T-helper 9 cell (primary cell): ENCODE measurements around the gene GMEB1.
A peak's percentile ranks its signal among the peaks of the same experiment; 100 is the strongest.
"Not testable (repeated sequence)": the region's sequence is repeated elsewhere in the genome, so short reads cannot be mapped to it uniquely, and the experiment has no call there.

Experiments
- DNase-seq: peaks from one replicate; pipeline ENCODE4 v3.0.0-alpha.2; 2020
- total RNA-seq, 2 donors: gene quantifications; one replicate each; lab custom pipeline; 2026; lab: John Stamatoyannopoulos, UW

The GMEB1 gene, protein sequence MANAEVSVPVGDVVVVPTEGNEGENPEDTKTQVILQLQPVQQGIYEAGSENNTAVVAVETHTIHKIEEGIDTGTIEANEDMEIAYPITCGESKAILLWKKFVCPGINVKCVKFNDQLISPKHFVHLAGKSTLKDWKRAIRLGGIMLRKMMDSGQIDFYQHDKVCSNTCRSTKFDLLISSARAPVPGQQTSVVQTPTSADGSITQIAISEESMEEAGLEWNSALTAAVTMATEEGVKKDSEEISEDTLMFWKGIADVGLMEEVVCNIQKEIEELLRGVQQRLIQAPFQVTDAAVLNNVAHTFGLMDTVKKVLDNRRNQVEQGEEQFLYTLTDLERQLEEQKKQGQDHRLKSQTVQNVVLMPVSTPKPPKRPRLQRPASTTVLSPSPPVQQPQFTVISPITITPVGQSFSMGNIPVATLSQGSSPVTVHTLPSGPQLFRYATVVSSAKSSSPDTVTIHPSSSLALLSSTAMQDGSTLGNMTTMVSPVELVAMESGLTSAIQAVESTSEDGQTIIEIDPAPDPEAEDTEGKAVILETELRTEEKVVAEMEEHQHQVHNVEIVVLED
- 22.7 to 48.8 reads per million in 2 donors for total RNA-seq

DNA sequence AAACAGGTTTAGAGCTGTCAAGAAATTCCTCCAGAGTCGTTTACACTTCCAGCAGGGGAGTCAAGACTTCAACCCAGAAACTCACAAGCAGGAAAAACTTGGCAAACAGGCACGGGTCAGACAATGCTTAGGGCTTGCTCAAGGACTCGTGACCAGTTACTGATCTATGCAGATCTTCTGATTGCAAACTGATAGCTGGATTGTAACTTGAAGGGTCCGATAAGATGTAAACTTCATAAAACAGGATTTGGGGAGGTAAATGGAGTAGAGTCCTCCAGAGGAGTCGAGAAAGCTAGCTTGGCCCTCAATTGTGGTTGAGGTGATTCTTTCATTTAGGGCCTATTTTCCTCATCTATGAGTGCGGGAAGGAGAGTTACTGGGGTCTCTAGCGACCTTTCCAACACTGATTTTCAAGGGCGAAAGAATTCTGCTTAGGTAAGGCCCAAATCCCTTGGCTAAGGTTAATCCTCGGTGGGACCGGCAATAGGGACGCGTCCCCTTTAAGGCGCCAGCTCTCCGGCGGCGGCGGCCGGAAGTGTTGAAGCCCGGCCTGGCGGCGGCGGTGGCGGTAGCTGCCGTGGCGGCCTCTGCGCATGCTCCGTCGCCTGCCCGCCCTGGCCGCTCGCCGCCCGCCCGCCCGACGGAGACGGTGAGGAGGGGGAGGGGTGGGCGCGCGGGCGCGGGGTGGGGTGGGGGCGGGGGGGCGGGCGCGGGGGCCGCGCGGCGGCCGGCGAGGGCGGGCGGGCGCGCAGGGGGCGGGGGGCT is at the start of gene GMEB1:
GMEB1 (plus strand) TSS at position 594 of the 765 bp plus-strand sequence. CDS start 14,829 bp downstream, outside the sequence.
- peak; percentile 80 for DNase-seq

DNA sequence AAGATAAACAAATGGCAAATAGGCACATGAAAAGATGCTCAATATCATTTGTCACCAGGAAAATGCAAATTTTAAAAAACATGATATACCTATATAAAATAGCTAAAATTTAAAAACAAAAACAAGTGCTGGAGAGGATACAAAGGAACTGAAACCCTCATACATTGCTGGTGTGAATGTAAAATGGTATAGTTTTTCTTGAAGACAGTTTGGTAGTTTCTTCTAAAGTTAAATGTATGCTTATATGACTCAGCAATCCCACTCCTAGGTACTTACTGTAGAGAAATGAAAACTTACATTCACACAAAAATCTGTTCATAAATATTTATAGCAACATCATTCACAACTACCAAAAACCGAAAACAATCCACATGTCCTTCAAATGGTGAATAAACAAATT is 36.9 kb upstream of the GMEB1 start:
- DNase-seq: no peak

DNA sequence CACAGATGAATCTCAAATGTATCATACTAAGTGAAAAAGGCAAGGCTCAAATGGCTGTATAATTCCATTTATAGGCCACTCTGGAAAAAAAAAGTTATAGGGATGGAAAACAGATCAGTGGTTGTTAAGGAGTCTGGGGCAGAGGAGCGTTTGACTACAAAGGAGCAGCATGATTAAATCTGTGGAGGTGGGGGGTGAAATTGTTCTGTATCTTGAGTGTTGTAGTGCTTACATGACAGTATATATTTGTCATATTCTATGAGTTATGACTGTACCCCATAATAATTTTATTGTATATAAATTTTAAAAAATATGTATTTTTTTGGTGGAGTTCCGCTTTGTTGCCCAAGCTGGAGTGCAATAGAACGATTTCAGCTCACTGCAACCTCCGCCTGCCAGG is 36.0 kb upstream of the GMEB1 start:
- no peak for DNase-seq

DNA sequence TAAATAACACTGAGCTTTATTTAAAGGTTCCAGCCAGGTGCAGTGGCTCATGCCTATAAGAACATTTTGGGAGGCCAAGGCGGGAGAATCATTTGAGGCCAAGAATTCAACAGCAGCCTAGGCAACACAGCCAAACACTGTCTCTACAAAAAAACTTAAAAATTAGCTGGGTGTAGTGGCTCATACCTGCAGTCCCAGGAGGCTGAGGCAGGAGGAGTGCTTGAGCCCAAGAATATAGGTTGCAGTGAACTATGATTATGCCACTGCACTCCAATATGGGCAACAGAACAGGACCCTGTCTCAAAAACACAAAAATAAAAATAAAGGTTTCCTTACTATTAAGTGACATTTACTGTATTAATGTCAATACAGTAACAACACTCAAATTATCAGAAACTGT is 27.8 kb upstream of the GMEB1 start:
- peak; percentile 12 for DNase-seq

DNA sequence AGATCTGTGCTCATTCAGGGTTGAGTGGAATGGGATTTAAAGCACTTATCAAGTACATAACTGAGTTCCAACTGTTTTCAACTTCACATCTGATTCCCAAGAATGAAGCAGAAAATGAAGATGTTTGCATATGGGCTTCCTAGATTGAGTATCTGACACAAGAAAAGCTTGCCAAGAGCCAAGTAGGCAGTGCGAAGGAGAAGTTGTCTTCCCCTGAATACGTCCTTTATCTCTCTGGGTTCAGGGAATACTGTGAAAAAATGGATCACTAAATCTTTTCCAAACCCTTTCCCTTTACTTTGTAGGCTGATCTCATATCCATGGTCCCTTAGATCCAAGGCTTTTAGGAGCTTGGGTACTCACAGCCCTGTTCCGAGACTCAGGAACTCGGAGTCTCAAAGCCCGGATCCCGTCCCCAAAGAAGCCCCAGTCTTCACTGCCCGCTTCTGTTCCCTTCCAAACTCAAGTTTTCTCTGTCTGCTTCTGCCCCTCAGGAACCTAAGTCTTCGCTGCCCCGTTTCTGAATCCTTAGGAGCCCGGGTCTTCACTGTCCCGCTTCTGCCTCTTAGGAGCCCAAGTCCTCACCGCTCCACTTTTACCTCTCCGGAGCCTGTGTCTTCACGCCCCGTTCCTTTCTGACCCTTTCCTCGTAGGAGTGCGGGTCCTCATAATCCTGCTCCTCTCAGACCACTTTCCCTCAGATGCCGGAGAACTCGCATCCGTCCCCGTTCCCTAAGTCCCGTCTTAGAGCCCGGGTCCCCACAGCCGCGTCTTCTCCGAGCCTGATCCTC is 26.3 kb upstream of the GMEB1 start:
- DNase-seq: no peak

DNA sequence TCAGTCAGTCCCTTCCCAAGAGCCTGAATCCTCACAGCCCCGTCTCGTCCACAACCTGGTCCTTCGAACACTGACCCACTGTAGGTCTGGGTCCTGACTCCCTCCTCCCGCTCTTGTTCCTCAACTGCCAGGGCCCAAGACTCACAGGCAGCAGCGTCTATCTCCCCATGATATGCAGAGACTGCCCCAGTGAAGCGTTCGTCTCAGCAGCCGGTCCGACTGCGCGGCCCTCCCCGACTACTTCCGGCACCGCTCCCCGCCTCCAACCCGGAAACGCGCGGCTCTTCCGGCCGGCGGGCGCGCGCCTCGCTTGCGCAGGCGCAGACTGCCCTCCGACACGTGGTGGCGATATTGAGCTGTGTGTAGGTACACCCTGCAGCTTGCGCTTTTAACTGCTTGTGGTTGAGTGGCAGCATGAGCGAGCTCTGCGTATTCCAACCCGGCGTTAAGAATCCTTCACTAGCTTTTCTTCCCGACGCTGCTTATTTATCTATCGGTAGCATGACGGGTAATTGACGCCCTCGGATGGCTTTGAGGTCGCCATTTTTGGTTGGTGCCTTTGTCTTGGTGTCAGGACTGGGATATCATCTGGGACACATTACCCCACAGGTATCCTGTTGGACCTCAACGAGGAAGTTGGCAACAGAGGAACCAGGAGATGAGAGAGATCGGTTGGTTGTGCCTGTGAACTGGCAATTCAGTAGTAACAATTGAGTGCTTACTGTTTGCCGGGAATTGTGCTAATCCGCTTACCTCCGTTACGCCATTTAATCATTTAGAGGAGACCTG is 25.5 kb upstream of the GMEB1 start, which contains the start of gene TAF12:
TAF12 (minus strand) TSS at position 221 of the 789 bp plus-strand sequence. CDS start 20,986 bp downstream, outside the sequence.
- peak; percentile 89 for DNase-seq

DNA sequence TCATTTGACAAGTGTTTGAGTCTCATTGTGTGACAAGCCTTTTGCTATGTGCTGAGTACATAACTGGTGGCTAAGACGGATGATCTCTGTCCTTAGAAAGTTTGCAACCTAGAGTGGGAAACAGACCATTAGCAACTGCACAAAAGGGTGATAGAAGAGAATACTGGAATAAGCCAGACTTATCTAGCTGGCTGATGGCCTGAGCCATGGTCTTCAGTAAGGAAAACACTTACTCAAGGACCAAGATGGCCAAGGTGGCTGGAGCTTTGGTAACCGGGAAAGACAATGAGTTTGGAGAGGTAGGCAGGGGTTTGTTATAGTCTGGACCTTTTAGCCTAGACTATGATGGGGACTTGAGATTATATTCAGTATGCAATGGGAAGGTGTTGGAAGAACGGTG is 24.1 kb upstream of the GMEB1 start:
- DNase-seq: no peak

DNA sequence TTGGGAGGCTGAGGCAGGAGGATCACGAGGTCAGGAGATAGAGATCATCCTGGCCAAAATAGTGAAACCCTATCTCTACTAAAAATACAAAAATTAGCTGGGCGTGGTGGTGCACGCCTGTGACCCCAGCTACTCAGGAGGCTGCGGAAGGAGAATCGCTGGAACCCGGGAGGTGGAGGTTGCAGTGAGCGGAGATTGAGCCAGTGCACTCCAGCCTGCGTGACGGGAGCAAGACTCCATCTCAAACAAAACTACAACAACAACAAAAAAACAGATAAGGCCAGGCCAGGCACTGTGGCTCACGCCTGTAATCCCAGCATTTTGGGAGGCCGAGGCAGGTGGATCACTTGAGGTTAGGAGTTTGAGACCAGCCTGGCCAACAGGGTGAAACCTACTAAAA is 23.2 kb upstream of the GMEB1 start:
- DNase-seq: not testable (repeated sequence)

DNA sequence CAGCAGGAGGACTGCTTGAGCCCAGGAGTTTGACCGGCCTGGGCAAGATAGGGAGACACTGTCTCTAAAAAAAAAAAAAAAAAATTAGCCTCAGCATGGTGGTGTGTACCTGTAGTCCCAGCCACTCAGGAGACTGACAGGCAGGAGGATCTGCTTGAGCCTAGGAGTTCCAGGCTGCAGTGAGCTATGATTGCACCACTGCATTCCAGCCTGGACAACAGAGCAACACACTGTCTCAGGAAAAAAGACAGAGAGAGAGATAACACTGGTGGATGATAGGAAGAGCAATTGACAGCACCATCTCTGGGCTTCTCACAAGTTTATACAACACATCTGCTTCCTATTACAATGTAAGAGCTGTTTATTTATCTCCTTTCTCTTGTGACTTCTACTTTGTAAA is 22.5 kb upstream of the GMEB1 start:
- DNase-seq: no peak

DNA sequence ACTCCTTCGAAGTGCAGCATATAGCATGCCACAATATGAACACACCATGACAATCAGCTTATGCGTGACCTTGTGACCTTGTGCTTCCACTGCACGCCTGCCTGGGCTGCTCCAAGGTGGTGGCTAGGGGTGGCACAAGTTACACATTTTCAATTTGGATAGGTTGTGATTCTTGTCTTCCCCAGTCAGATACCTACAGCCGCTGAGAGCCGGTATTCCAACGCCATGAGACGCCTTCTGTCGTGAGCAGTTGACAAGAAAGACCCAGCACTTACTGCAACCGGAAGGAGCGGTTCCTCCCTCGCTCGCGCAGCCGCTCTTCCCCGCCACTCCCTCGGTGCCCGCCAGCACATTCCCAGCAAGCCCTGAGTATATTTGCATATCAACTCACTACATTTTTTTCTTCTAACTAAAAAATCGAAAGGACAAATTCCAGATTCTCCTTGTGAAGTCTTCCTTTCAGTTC is 20.5 kb upstream of the GMEB1 start:
- peak; percentile 77 for DNase-seq

DNA sequence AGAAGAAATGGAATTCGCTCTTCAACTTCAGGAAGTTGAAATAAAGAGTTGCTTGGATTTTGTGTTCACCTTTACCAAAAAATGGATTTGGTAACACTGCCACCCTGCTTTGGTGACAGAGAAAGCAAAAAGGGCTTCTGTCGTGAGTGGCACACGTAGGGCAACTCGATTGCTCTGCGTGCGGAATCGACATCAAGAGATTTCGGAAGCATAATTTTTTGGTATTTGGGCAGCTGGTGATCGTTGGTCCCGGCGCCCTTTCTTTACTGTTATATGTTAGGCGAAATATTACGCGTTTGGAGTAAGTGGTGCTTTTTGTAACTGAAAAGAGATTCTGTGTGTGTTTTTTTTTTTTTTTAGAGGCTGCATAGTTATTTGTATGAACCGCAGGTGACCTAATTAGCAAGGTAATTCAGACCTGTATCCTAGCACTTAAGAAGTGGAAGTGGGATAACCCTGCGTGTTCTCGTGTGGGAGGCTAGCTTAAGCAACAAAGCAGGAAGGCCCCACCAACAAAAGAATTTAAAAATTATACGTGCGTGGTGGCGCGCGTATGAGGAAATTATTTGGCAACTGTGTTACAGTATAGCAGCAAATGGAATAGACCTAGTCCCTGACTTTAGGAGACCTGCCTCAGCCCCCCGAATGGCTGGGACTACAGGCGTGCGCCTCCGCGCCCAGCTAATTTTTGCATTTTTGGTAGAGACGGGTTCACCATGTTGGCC is 19.9 kb upstream of the GMEB1 start, which contains the start of gene RNU11:
RNU11 (plus strand) TSS at position 127 of the 725 bp plus-strand sequence.
- peak; percentile 80 for DNase-seq

DNA sequence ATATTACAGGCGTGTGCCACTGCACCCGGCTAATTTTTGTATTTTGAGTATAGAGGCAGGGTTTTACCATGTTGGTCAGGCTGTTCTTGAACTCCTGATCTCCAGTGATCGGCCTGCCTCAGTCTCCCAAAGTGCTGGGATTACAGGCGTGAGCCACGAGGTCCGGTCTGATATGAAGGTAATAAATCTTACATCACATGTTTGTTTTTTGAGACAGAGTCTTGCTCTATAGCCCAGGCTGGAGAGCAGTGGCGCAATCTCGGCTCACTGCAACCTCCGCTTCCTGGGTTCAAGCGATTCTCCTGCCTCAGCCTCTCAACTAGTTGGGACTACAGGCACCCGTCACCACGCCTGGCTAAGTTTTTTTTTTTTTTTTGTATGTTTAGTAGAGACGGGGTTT is 15.5 kb upstream of the GMEB1 start:
- DNase-seq: not testable (repeated sequence)

DNA sequence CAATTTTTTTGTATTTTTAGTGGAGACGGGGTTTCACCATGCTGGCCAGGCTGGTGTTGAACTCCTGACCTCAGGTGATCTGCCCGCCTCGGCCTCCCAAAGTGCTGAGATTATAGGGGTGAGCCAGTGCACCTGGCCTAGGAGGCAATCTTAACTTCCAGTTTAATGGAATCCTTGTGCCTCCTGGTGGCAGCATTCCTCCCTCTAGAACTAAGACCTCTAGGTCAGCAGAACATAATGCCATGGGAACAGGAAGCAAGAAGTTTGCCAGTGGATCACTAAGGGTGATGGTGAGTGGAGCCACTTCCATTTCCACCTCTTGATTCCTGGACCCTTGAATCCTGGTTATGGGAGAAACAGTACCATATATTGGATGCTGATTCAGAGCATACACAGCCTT is 14.7 kb upstream of the GMEB1 start:
- DNase-seq: not testable (repeated sequence)

DNA sequence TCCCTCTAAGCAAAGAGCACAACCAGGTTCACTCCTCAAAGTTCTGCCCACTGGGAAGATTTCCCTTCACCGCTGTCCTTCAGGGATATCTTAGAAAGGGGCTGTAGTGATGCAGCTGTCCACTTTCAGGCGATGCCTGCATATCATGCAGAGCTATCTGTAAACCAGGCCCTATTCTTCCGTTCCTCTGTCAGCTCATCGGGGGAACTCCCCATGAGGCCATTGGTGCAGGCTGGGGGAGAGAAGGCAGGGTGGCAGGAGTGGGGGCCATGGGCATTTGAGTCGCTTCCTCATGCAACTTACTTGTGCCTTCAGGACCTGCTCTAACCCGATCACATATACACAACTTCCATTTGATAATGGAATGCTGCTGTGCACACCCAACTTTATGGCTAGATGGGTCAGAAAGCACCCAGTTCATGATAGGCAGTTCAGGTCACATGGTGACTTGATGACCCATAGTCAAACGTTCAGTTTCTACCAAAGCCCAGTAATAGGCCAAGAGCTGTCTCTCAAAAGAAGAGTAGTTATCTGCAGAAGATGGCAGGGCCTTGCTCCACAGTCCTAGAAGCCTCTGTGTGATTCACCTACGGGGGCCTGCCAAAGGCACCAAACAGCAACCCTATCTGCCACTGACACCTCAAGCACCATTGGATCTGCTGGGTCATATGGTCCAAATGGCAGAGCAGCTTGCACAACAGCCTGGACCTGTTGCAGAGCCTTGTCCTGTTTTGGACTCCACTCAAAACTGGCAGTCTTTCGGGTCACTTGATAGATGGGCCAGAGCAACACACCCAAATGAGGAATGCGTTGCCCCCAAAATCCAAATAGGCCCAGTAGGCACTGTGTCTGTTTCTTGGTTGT is 12.9 kb upstream of the GMEB1 start:
- not testable (repeated sequence) for DNase-seq

DNA sequence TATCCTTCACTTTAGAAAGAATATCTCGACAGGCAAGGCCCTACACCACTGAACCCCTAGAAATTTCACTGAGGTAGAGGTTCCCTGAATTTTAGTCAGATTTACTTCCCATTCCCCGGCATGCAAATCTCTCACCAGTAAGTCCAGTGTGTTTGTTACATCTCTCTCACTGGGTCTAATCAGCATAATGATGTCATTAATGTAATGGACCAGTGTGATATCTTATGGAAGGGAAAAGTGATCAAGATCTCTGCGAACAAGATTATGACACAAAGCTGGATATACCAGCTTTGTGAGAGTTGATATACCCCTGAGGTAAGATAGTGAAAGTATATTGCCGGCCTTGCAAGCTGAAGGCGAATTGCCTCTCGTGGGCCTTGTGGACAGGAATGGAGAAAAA is 12.2 kb upstream of the GMEB1 start:
- no peak for DNase-seq

DNA sequence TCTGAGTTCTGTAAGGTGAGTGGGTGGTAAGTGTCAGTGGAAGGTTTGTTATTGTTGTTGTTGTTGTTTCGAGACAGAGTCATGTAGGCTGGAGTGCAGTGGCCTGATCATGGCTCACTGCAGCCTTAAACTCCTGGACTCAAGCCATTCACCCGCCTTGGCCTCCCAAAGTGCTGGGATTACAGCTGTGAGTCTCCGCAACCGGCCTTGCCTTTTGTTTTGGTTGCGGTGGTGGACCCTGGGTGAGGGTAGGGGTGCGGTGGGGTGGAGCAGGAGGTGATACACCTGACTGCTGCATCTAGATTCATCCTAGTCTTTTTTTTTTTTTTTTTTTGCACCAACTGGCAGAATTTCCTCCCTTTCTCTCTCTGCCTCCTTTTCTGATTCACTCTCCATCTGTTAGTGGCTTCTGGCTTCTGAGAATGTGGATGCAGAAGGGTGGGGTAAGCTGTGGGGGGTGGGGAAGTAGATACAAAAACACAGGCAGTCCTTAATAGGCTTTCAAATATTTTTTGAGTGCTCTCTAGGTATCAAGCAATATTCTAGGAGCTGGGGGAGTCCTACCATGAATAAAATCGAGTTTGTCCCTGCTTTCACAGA is 4.6 kb upstream of the GMEB1 start:
- DNase-seq: no peak

DNA sequence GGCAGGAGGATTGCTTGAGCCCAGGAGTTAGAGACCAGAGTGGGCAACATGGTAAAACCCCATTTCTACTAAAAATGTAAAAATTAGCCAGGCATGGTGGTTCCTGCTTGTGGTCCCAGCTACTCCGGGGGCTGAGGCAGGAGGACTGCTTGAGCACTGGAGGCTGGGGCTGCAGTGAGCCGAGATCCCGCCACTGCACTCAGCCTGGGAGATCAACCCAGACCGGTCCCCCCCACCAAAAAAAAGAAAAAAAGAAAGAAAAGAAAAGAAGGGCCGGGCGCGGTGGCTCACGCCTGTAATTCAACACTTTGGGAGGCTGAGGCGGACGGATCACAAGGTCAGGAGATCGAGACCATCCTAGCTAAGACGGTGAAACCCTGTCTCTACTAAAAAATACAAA is 1.8 kb upstream of the GMEB1 start:
- no peak for DNase-seq

DNA sequence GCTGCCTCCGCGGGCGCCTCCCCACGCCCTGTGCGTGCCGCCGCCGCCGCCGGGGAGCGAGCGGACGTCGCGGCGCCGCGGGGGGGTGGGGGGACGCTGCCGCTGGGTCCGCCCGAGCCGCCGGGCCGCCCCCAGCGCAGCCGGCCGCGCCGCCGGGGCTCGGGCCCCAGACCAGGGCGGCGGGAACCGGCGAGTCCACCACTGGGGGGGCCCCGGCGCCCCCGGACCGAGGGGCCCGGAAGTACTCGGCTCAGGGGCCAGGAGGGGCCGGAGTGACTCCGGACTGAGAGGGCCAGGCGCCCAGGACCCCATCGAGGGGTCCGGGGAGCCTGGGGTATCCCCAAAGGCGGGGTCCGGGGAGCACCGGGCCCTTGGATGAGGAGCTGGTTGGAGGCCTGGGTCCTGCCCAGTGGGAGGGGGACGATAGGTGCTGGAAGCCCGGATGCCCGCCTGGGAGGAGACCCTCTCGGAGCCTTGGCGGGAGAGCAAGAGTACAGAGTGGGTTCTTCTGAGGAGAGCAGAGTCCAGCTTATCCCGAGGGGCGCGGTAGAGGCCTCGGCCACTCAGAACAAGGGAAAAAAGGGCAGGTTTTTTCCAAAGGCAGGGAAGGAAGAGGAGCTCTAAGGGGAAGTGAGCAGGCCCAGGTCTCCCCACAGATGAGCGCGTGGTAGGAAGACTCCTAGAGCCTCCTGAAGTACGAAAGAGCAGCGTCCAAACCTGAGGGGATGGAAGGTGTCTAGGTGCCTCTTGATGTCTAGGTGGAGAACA is 556 bp downstream of the GMEB1 start:
- DNase-seq: peak; percentile 24
